Activated naive CD4-positive, alpha-beta T cell treated with anti-CD3 and anti-CD28 coated beads, Interleukin-2, amount 50 U/mL, for 72 hours (primary cell): ENCODE measurements around the gene IMP4. TPM values are rescaled to one million over a fixed set of nuclear protein-coding genes. Genes with fewer than 3 reads are reported as not detected.

Experiments used
- ATAC-seq, 2 donors: fragments of 150-1000 bp; cut with Tn5 transposase; 2 replicates each; pipeline ENCODE4 v1.10.0; 2021; ENCODE audit warnings: mild to moderate bottlenecking in 2 of 2, moderate library complexity in 2 of 2
- DNase-seq, 2 donors: peaks; one replicate each; pipeline ENCODE4 v3.0.0; 2021 to 2022; ENCODE audit warnings: low spot score in 2 of 2
- H3K27ac Mint-ChIP-seq, 2 donors: one replicate each; pipeline ENCODE4 v1.8.0; 2022; ENCODE audit warnings: mild to moderate bottlenecking in 2 of 2, mixed read lengths in 2 of 2
- H3K36me3 Mint-ChIP-seq, 2 donors: one replicate each; pipeline ENCODE4 v1.8.0; 2022; ENCODE audit warnings: mixed read lengths in 2 of 2
- H3K9me3 Mint-ChIP-seq, 2 donors: one replicate each; pipeline ENCODE4 v1.8.0; 2022; ENCODE audit warnings: mixed read lengths in 2 of 2
- total RNA-seq, 2 donors: library from RNA; stranded (reverse); gene quantifications; one replicate each; pipeline ENCODE4 v1.2.3, GENCODE V29; 2022

The IMP4 gene
- total RNA-seq, 2 donors from 2014 or later = 91.0 to 106 TPM

DNA sequence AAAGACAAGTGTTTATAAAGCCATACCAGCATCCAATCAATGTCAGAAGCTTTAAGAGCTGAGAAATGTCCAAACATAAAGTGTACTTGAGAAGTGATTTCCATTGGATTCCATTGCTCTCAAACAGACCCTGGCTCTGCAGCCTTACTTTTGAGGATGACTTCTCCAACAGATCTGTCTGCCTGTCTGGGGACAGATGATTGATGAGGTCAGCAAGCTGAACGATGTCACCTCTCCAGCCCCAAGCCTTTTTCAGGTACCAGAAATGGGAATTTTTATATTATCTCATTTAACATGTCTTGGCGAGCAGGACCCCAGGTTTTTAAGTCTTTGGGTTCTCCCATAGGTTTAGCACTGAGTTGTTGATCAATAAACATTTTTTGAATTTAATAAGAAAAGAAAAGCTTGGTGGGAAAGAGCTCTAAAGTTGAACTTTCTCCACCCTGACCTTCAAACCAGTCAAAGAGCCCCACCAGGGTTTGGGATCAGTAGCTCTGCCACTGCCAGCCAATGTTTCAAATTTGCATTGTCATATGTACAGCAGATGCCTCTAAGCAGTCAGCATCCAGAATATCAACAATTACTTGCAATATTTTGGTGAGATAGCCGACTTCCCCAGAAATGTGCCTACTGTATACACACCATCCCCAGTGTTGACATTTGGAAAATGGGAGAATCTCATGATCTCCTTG, 35.7 kb downstream of the IMP4 start:
- no peak for DNase-seq
- Mint-ChIP-seq H3K36me3 (peaks cover 20 to 49% of the 10 kb centered on the region in 2 donors), H3K27ac (no peak overlapping the region), H3K9me3 (peaks cover 0 to 6% of the 10 kb centered on the region in 2 donors)
- ATAC-seq = no peak

DNA sequence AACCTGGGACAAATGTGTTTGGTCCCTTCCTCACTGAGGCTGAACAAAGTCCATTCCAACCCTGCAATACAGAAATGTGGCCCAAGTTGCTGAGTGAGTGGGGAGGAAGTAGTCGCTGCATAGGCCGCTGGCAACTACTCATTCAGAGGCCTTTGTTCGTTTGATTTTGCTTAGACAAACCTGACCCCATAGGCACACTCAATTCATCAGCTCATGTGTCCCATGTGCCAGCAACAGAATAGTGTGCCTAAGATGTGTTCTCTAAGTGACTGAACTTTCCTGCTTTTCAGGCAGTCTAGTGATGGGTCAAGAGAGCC, 36.2 kb downstream of the IMP4 start:
- Mint-ChIP-seq H3K27ac (no peak overlapping the region), H3K9me3 (peaks cover 0 to 6% of the 10 kb centered on the region in 2 donors), H3K36me3 (peaks cover 20 to 46% of the 10 kb centered on the region in 2 donors)
- DNase-seq (no peak), ATAC-seq (no peak)

DNA sequence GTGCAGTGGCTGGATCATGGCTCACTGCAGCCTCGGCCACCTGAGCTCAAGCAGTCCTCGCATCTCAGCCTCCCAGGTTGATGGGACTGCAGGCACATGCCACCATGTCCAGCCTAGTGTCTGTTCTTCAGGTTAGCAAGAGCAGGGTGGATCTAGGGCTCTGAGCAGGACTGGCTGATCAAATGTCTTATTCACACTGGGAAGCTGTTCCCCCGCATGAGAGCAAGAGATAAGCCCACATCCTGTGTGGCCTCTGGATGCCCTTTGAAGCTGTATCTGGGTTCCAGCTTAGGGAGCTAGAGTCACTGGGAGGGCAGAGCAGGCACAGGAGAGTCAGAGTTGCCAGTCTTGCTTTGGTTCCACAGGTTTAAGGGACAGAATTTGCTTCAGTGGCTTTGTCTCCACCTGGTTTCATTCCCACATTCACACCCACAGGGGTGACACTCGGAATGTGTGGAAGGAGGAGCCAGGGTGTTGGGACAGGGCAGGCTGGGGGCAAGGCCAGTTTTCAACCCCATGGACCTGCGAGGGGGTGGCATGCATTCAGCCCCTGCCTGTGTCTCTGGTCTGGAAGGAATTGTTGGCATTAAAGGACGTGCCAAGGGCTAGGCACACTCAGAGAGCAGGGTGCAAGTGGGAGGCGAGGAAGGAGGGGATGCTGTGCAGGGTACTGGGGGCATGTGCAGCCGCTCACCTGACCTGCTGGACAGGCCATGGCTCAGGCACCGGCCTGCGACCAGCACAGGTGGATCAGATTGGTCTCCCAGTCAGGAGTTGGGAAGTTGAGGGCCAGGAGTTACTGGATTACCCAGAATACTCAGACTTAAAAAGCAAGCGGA, 37.6 kb downstream of the IMP4 start:
- Mint-ChIP-seq H3K9me3 (peaks cover 0 to 6% of the 10 kb centered on the region in 2 donors), H3K27ac (peak overlapping the region; percentile 55 to 62), H3K36me3 (peaks cover 14 to 31% of the 10 kb centered on the region in 2 donors)
- ATAC-seq (peak; percentile 61 to 85), DNase-seq (no peak)

DNA sequence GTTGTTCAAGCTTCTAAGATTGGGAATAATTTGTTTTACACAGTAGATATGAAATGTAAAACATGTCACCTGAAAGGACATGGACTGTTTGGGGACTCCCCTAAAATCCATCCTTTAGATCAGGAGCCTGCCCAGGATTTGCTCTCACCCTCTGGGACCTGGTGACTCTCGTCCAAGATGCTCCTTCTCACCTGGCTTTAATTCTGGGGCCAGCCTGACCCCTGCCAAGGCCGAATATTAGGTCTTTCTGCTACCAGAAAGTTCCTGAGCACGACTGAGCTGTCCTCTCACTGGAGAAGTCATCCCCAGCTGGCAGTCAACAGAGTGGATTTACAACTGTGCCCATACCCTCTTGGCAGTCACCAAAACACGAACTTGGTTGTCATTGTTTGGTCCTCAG, 38.4 kb downstream of the IMP4 start:
- ATAC-seq (no peak), DNase-seq (no peak)
- Mint-ChIP-seq H3K36me3 (peaks cover 9 to 23% of the 10 kb centered on the region in 2 donors), H3K9me3 (peaks cover 0 to under 1% of the 10 kb centered on the region in 2 donors), H3K27ac (no peak overlapping the region)

DNA sequence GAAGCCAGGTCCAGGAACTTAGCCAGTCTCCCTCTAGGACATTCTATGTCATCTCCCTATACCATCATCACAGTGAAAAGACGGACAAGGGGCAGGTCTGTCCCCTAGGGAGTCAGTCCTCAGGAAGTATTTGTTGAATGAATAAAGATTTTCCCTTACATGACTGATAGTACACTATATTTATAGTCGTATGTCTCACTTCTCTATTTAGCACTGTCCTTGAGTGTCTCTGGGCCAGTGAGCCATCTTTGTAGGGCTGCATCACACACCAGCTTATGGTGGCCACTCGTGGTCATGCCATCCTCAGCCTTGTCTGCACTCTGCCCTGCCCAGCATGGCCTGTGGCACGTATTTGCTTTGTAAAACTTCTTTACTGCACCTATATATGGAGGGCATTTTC, 38.9 kb downstream of the IMP4 start:
- H3K36me3 Mint-ChIP-seq = peaks cover 8 to 19% of the 10 kb centered on the region in 2 donors
- H3K9me3 Mint-ChIP-seq = no peaks in the 10 kb centered on the region
- no peak for DNase-seq
- no peak overlapping the region for H3K27ac Mint-ChIP-seq
- ATAC-seq = no peak

DNA sequence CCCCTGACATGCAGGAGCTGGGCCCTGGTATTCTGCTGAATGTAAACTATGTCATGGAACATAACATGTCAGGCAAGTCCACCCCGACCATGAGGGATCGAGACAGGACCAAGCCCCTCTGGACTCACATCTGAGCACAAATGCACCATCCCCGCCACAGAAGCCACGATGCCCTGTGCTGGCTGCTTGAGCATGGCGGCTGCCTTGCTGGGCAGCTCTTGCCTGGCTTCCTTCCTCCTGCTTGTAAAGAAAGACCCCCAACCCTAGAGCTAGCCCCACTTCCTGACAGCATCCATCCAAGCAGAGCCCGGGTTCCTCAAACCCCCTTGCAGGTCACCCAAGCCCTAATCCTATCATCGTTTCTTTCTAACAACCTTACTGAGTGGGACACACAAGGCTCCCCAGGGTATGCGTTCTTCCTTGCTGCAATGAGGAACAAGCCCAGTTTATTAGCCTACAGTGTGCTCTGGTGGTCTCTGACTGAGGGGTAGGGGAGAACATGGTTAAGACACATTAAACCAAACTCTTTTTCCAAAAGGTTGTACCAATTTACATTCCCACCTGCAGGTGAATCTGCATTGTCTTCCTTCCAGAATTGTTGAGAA, 39.7 kb downstream of the IMP4 start:
- no peak for DNase-seq
- peaks cover 8 to 19% of the 10 kb centered on the region in 2 donors for H3K36me3 Mint-ChIP-seq

DNA sequence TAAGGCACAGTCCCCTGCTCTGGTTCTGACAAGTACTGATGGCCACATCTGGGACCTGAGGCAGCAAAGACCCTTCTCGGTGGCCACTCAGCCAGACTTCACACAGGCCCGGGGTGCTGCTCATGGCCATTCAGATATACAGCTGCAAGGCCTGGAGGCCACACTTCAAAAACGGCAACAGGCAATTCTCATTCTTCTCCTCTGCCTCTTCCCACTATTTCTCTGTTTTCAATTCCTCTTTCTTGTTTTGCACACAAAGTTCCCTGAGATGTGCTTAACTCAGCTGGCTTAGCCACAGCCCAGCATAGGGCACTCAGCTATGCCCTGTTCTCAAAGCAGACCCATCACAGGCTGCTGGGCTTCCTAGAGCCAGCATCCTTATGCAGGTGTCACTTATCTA, 43.0 kb downstream of the IMP4 start:
- ATAC-seq (no peak), DNase-seq (no peak)
- Mint-ChIP-seq H3K27ac (no peak overlapping the region), H3K36me3 (peaks cover 4 to 9% of the 10 kb centered on the region in 2 donors), H3K9me3 (no peaks in the 10 kb centered on the region)

More for the DNA sequence above, 39.7 kb downstream of the IMP4 start:
- Mint-ChIP-seq H3K27ac (no peak overlapping the region), H3K9me3 (no peaks in the 10 kb centered on the region)
- no peak for ATAC-seq

DNA sequence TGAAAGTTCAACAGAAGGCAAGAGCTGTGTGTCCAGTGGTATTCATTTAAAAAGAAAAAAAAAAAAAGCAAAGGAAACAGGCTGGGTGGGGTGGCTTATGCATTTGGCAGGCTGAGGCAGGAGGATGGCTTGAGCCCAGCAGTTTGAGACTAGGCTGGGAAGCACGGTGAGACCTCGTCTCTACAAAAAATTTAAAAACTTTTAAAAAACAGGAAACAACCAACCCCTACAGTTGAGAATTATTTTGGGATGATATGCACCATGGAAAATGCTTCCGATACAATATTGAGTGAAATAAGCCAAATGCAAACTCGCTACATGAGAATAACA, 44.3 kb downstream of the IMP4 start:
- Mint-ChIP-seq H3K36me3 (peaks cover 0 to 9% of the 10 kb centered on the region in 2 donors), H3K27ac (no peak overlapping the region), H3K9me3 (no peaks in the 10 kb centered on the region)
- no peak for ATAC-seq
- no peak for DNase-seq

DNA sequence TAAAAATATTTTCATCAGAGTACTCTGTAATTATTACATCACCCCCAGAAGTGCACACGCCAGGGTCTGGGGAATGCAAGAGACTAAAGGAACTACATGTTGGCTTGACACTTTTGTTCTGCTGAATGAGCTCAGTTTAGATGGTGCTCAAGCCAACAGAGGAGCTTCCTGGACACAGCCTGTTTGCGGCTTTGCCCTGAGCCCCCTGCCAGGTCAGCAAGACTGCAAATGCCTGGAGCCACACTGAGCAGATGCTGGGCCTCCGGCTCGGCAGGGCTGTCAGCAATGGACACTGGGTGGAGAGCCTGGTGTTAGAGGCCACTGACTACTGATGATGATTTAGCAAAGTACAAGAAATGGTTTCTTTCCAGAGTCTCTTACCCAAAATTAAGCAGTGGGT, 45.1 kb downstream of the IMP4 start:
- Mint-ChIP-seq H3K27ac (no peak overlapping the region), H3K36me3 (peaks cover 0 to 7% of the 10 kb centered on the region in 2 donors), H3K9me3 (no peaks in the 10 kb centered on the region)
- no peak for DNase-seq
- ATAC-seq = no peak

DNA sequence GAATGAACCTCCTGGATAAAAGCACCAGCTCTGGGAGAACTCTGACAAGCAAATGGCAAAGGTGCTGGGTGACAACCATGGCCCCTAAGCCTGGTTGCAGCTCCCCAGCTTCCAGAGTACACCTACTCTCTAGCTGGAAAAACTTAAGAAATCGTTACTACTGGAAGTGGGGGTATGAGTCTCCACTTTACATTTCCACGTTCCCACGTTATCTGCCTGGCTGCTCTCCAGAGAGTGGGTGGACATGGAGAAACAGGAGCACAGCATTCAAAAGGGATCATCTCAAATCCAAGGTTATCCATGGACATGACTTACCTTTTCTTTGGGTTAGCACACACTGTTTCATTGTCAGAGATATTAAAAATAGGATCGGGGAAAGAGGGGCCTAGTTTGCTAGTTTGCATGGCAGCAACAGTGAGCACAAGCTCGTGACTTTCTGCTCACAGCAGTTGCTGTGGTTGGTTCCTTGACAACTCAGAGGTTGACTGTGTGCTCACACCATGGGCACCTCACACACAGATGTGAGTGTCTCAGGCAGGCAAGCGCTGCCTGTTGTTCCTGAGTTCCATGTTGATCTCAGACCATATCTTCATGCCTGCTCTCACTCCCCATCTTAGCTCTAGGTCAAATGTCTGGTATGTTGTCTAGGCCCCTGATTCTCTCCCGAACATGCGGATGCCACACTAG, 45.7 kb downstream of the IMP4 start:
- H3K27ac Mint-ChIP-seq = no peak overlapping the region
- H3K9me3 Mint-ChIP-seq = no peaks in the 10 kb centered on the region
- peaks cover 0 to 2% of the 10 kb centered on the region in 2 donors for H3K36me3 Mint-ChIP-seq
- ATAC-seq (no peak), DNase-seq (no peak)

DNA sequence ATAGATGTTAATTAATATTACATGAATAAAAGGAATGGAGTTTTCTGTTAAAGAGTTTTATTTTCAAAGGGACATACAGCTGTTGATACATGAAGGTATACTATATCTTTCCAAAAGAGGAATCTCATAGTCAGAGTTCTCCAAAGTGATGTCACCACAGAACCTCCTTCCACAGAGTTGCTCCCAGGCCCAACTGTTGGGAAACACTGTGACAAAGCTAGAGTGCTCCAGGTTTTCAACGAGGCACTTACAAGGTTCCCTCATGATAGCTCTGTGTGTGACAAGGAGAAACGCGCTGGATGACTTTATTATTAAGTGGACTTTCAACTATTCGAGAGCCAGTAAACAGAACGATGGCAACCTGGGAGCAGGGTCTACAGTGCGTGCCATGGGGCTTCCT, 46.7 kb downstream of the IMP4 start:
- Mint-ChIP-seq H3K36me3 (no peaks in the 10 kb centered on the region), H3K9me3 (no peaks in the 10 kb centered on the region), H3K27ac (no peak overlapping the region)
- no peak for ATAC-seq
- no peak for DNase-seq

DNA sequence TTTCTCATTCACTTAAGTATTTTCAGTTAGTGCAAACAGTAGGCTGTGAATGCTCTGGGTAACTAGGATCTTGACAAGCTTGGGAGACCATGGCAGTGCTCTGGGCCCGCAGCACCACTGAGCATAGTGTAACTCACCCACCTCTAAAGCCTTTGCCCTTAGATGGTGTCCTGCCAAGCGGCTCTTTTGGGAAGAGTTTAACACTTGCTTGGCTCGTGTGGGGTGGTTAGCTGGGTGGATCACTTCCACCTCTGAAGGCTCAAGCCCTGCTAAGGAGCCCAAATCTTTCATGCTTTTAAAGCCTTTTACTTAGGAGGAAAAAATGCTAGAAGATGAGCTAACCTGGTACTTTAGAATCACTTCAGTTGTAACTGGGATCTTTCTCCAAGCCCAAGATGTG, 47.1 kb downstream of the IMP4 start:
- no peak for ATAC-seq

DNA sequence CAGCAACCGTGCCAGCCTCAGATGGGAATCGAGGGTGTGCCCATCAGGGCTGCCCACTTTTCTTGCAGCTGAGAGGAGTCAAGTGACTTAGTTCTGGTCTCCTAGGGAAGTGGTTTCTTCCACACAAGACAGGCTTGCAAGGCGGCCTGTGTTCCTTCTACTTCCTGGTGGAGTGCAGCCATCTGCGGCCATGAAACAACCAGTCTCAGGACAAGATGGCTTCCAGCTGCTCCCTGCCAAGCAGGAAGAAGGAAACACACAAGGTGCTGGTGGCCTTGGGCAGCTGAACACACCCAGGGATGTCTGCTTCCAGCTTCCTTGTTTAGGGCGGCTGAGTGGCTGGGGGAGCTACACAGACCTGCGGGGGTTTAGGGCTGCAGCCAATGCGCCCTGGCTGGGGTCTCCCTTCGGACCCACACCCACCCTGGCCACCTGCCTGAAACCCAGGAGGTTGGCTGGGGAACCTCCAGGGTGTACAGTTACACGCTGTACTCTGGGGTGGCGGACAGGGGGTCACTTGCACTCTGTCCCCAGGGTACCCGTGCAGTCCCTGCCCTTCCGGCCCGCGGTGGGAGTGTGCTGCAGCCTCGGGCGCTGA, 47.9 kb downstream of the IMP4 start:
- H3K36me3 Mint-ChIP-seq = no peaks in the 10 kb centered on the region
- no peaks in the 10 kb centered on the region for H3K9me3 Mint-ChIP-seq
- DNase-seq (no peak), ATAC-seq (peak in 1 of 2 donors; percentile 9)
- H3K27ac Mint-ChIP-seq = peak overlapping the region; percentile 47 to 53

More for the DNA sequence above, 47.1 kb downstream of the IMP4 start:
- no peaks in the 10 kb centered on the region for H3K36me3 Mint-ChIP-seq
- no peak for DNase-seq
- H3K27ac Mint-ChIP-seq = no peak overlapping the region
- no peaks in the 10 kb centered on the region for H3K9me3 Mint-ChIP-seq

DNA sequence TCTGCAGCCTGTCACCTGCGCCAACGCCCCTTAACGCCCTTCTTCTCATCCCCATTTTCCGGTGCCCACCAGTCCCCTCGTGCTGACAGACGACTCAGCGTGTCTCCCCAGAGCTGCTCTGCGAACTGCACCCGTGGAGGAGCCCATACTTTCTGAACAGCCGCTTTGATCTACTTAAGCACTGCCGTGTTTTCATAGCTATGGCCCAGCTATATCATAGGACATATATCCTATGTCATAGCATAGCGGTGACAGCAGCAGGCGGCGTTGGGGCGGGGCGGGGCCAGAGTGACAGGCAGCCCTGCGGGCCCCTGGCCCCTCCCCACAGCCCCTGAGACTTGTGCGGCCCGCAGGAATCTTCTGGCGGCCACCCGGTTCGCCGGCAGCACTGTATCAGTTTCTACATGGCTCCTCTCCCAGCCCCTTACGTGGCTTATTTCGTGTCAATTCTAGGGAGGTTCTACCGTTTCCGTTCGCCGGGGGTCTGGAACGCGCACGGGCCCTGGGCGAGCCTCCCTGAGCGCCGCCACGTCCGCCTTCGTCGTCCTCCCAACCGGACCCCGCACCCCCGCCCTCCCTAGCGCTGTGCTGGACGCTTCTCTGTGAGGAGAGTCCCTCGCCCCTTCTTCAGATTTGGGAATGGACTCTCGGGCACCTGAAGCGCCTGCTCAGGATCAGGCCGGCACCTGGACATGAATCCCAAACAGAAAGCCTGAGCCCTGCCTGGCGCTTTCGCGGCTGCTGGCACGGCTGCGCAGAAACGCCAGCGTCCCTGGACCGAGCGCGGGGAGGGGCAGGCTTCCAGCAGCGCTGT, 48.6 kb downstream of the IMP4 start:
- Mint-ChIP-seq H3K9me3 (no peaks in the 10 kb centered on the region), H3K36me3 (no peaks in the 10 kb centered on the region), H3K27ac (peak overlapping the region; percentile 47 to 53)
- ATAC-seq (peak; percentile 97 to 99), DNase-seq (peak in 1 of 2 donors; percentile 71)

DNA sequence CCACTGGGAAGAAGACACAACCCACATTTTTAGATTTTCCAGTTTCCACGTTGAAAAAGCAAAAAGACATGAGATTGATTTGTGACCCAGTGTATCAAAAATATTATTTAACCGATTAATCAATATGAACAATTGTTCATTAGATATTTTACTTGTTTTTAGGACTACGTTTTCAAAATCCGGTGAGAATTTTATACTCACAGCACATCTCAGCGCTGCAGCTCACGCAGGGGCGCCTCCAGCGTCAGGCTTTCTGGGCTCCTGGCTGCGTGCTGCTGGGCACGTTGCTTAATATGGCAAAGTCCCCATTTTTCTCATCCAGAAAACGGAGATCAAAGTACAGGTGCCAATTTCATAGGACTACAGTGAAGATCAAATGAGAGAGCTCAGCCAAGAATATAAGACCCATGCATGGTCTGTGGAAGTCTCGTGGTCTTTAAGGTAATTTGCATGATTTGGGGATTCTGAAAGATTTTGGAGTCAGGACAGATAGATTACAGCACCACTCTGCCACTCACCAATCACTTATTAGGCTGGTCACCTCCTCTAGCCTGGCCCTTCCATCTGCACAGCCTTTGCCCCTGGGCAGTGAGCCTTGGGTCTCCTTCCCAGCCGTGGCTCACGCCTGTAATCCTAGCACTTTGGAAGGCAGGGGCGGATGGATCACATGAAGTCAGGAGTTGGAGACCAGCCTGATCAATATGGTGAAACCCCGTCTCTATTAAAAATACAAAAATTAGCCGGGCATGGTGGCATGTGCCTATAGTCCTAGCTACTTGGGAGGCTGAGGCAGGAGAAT, 49.4 kb downstream of the IMP4 start:
- ATAC-seq (no peak), DNase-seq (no peak)
- Mint-ChIP-seq H3K27ac (peak overlapping the region in 1 of 2 donors; percentile 82), H3K36me3 (no peaks in the 10 kb centered on the region), H3K9me3 (no peaks in the 10 kb centered on the region)
